GM12801 (cell line): ENCODE data around the gene TRUB2.

Experiments used
- CTCF ChIP-seq: IDR thresholded peaks from one replicate; pipeline ENCODE4 v1.5.1; 2011; ENCODE audit warnings: control low read depth; ENCODE audit not compliant: insufficient read length; ENCODE audit errors: extremely low read depth

The TRUB2 gene

GRCh38 chr9:128257907-128258306 is 64.3 kb downstream of the TRUB2 start:
- TF ChIP-seq CTCF: no peak

GRCh38 chr9:128257086-128257825 is 65.0 kb downstream of the TRUB2 start:
- TF ChIP-seq CTCF: no peak
